Right atrium auricular region (tissue), 2 donors: Measurements from ENCODE around the gene ZSCAN31. TPM values are rescaled to one million over a fixed set of nuclear protein-coding genes. Genes with fewer than 3 reads are reported as not detected.

Experiments
- DNase-seq: peaks from one replicate; pipeline ENCODE4 v3.0.0-alpha.2; 2019; ENCODE audit warnings: low spot score
- H3K27ac ChIP-seq, 2 donors: fragments of 200-600 bp; sonication (generic); 1 replicate in 1 of 2; 2 replicates in 1 of 2; pipeline ENCODE4 v1.5.1; 2016 to 2019
- H3K27me3 ChIP-seq, 2 donors: fragments of 200-600 bp; sonication (generic); one replicate each; pipeline versions ENCODE4 v1.5.1 to v1.6.0; 2017 to 2019
- H3K36me3 ChIP-seq: fragments of 200-600 bp; sonication (generic); one replicate; pipeline ENCODE4 v1.5.1; 2016
- H3K4me1 ChIP-seq, 2 donors: fragments of 200-600 bp; sonication (generic); one replicate each; pipeline versions ENCODE4 v1.5.1 to v1.6.0; 2017 to 2019
- H3K4me3 ChIP-seq, 2 donors: fragments of 200-600 bp; sonication (generic); 1 replicate in 1 of 2; 2 replicates in 1 of 2; pipeline ENCODE4 v1.5.1; 2017 to 2019; ENCODE audit warnings: mild to moderate bottlenecking in 1 of 2, moderate library complexity in 1 of 2
- H3K9me3 ChIP-seq, 2 donors: fragments of 200-600 bp; sonication (generic); one replicate each; pipeline ENCODE4 v1.5.1; 2019
- total RNA-seq, 2 donors: library from RNA; depleted of rRNA; stranded (reverse); fragments of >200 nt; gene quantifications; one replicate each; pipeline ENCODE4 v1.1.0, GENCODE V29; 2016
- TF ChIP-seq, protein P1 (sequence below), 2 donors: fragments of 200-600 bp; sonication (generic); IDR thresholded peaks; one replicate each; pipeline ENCODE4 v1.5.1; 2019; ENCODE audit warnings: antibody characterized with exemption in 2 of 2

Gene ZSCAN31
- total RNA-seq, 2 donors from 2014 or later = 9.9 to 14.5 TPM

- H3K27ac ChIP-seq = peak within 1 kb of the TSS; percentile 32 to 65
These were observed 54.5 kb downstream of the ZSCAN31 start, which contains the start of gene PGBD1 for GRCh38 chr6:28281288-28282064. Gene PGBD1 (plus strand): TSS chr6:28281572. CDS start chr6:28283814, 2,242 bp downstream.

GRCh38 chr6:28280595-28281287, 55.2 kb downstream of the ZSCAN31 start:
- DNase-seq = no peak
- peak overlapping the region; percentile 32 to 65 for H3K27ac ChIP-seq

More at GRCh38 chr6:28281288-28282064, 54.5 kb downstream of the ZSCAN31 start, which contains the start of gene PGBD1:
- DNase-seq = peak; percentile 70
- Histone ChIP-seq H3K4me1 (peaks cover 0 to 5% of the 10 kb centered on the region in 2 donors), H3K4me3 (peak within 1 kb of the TSS; percentile 52 to 74), H3K27me3 (no peaks in the 10 kb centered on the region), H3K9me3 (peaks cover 0 to 7% of the 10 kb centered on the region in 2 donors), H3K36me3 (peaks cover 16% of the 10 kb centered on the region)
- TF ChIP-seq, protein P1, sequence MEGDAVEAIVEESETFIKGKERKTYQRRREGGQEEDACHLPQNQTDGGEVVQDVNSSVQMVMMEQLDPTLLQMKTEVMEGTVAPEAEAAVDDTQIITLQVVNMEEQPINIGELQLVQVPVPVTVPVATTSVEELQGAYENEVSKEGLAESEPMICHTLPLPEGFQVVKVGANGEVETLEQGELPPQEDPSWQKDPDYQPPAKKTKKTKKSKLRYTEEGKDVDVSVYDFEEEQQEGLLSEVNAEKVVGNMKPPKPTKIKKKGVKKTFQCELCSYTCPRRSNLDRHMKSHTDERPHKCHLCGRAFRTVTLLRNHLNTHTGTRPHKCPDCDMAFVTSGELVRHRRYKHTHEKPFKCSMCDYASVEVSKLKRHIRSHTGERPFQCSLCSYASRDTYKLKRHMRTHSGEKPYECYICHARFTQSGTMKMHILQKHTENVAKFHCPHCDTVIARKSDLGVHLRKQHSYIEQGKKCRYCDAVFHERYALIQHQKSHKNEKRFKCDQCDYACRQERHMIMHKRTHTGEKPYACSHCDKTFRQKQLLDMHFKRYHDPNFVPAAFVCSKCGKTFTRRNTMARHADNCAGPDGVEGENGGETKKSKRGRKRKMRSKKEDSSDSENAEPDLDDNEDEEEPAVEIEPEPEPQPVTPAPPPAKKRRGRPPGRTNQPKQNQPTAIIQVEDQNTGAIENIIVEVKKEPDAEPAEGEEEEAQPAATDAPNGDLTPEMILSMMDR (IDR thresholded peaks at IDR 0.05) = peak in 1 of 2 donors; percentile 16

GRCh38 chr6:28277746-28278145, 58.2 kb downstream of the ZSCAN31 start:
- no peaks in the 10 kb centered on the region for H3K27me3 ChIP-seq
- TF ChIP-seq, protein P1 (IDR thresholded peaks at IDR 0.05) = no peak
- peaks cover 42% of the 10 kb centered on the region for H3K36me3 ChIP-seq
- no peak overlapping the region for H3K4me3 ChIP-seq
- H3K4me1 ChIP-seq = peaks cover 0 to 5% of the 10 kb centered on the region in 2 donors
- no peak for DNase-seq
- peaks cover 0 to under 1% of the 10 kb centered on the region in 2 donors for H3K9me3 ChIP-seq
- H3K27ac ChIP-seq = no peak overlapping the region

More at GRCh38 chr6:28280595-28281287, 55.2 kb downstream of the ZSCAN31 start:
- TF ChIP-seq, protein P1 (IDR thresholded peaks at IDR 0.05) = no peak
- Histone ChIP-seq H3K4me3 (peak overlapping the region; percentile 52 to 74), H3K9me3 (peaks cover 0 to 7% of the 10 kb centered on the region in 2 donors), H3K27me3 (no peaks in the 10 kb centered on the region), H3K36me3 (peaks cover 23% of the 10 kb centered on the region), H3K4me1 (peaks cover 0 to 5% of the 10 kb centered on the region in 2 donors)

DNA sequence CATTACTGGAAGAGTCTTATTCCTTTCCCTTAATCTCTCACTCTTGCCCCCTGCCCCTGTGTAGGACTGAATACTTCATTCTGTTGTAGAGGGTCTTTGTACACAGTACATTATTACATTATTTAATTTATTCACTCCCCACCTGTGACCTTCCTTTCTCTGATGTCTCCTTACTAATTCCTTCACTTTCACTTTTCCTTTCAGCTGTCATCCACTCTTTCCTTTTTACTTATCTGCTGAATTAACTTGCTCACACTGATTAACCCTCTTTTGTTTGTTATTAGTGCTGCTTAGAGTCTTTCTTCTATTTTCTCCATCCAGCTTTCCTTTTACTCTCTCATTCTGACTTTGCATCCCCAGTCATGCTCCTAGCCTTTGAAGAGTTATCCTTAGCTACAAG, 61.1 kb downstream of the ZSCAN31 start:
- Histone ChIP-seq H3K36me3 (peaks cover 53% of the 10 kb centered on the region), H3K27me3 (no peaks in the 10 kb centered on the region), H3K9me3 (no peaks in the 10 kb centered on the region), H3K4me1 (no peaks in the 10 kb centered on the region), H3K4me3 (no peak overlapping the region), H3K27ac (no peak overlapping the region)
- TF ChIP-seq, protein P1 (IDR thresholded peaks at IDR 0.05) = no peak
- DNase-seq = no peak

Other genes with a start within 250 kb of the ZSCAN31 start
- 1 to 10 TPM; 1.2 to 3.1 TPM for gene ZSCAN16, start 211.5 kb downstream of the ZSCAN31 start, total RNA-seq
- 10 to 100 TPM; 10.4 to 13.1 TPM for gene ZKSCAN8, start 194.3 kb downstream of the ZSCAN31 start, total RNA-seq
- gene ZSCAN9, start 110.9 kb downstream of the ZSCAN31 start, total RNA-seq = 10 to 100 TPM in 1 of 2 donors, 1 to 10 TPM in 1; 5.8 to 10.1 TPM
- 1 to 10 TPM; 1.8 to 2.0 TPM for gene ZKSCAN4, start 83.9 kb downstream of the ZSCAN31 start, total RNA-seq
- gene NKAPL, start 76.9 kb downstream of the ZSCAN31 start, total RNA-seq = 1 to 10 TPM; 3.1 to 5.1 TPM
- 10 to 100 TPM; 11.2 to 13.3 TPM for gene ZSCAN26, start 69.0 kb downstream of the ZSCAN31 start, total RNA-seq
- gene PGBD1, start 54.6 kb downstream of the ZSCAN31 start, total RNA-seq = 1 to 10 TPM; 1.8 to 4.1 TPM
- gene ZKSCAN3, start 13.8 kb upstream of the ZSCAN31 start, total RNA-seq = 1 to 10 TPM; 2.3 to 3.7 TPM
- 1 to 10 TPM; 2.1 to 3.4 TPM for gene ZSCAN12, start 63.6 kb upstream of the ZSCAN31 start, total RNA-seq
- under 1 TPM; 0.59 to 0.79 TPM for gene ZSCAN23, start 107.3 kb upstream of the ZSCAN31 start, total RNA-seq
- not detected for gene GPX6, start 179.6 kb upstream of the ZSCAN31 start, total RNA-seq
- not detected for gene GPX5, start 189.7 kb upstream of the ZSCAN31 start, total RNA-seq